Effector CD8-positive, alpha-beta T cell (primary cell): Measurements from ENCODE around the gene PMEL.
"Not testable (repeated sequence)": the region's sequence is repeated elsewhere in the genome, so short reads cannot be mapped to it uniquely, and the experiment has no call there.

Source experiments
- DNase-seq: peaks from one replicate; lab custom pipeline; 2025; lab: John Stamatoyannopoulos, UW
- total RNA-seq, 4 experiments: gene quantifications; one replicate each; lab custom pipeline; 2026; lab: John Stamatoyannopoulos, UW

Gene PMEL
- 0 to 0.91 (median 0.28) reads per million in 4 experiments for total RNA-seq

- no peak for DNase-seq
Measured at GRCh38 chr12:55965941-55966407, at the start of gene PMEL. Gene PMEL (minus strand): TSS chr12:55966042. CDS start chr12:55966011, 31 bp downstream.

GRCh38 chr12:56014205-56014604 lies 48.4 kb upstream of the PMEL start:
- DNase-seq: no peak

- DNase-seq: no peak
Measured at GRCh38 chr12:56013482-56013881, 47.6 kb upstream of the PMEL start.

GRCh38 chr12:56011509-56012090 lies 45.8 kb upstream of the PMEL start:
- DNase-seq: no peak

- DNase-seq: no peak
Measured at GRCh38 chr12:56010111-56010570, 44.3 kb upstream of the PMEL start.

GRCh38 chr12:56007564-56008559 lies 42.0 kb upstream of the PMEL start:
- peak; percentile 76 for DNase-seq

GRCh38 chr12:56004211-56004610 lies 38.4 kb upstream of the PMEL start:
- DNase-seq: no peak

GRCh38 chr12:56003376-56003775 lies 37.5 kb upstream of the PMEL start:
- not testable (repeated sequence) for DNase-seq

GRCh38 chr12:56001487-56002100 lies 35.8 kb upstream of the PMEL start:
- no peak for DNase-seq

GRCh38 chr12:55999999-56000540 lies 34.2 kb upstream of the PMEL start:
- DNase-seq: not testable (repeated sequence)

GRCh38 chr12:55999522-55999921 lies 33.7 kb upstream of the PMEL start:
- DNase-seq: not testable (repeated sequence)

- no peak for DNase-seq
Measured at GRCh38 chr12:55997535-55997859, 31.7 kb upstream of the PMEL start.

- DNase-seq: no peak
Measured at GRCh38 chr12:55996715-55997534, 31.1 kb upstream of the PMEL start, which contains the start of gene SUOX. Gene SUOX (plus strand): TSS chr12:55997276. CDS start chr12:56002222, 4,946 bp downstream.

- DNase-seq: peak; percentile 48
Measured at GRCh38 chr12:55996201-55996714, 30.4 kb upstream of the PMEL start.

GRCh38 chr12:55995366-55995765 lies 29.5 kb upstream of the PMEL start:
- no peak for DNase-seq

GRCh38 chr12:55993230-55993853 lies 27.5 kb upstream of the PMEL start:
- no peak for DNase-seq

- DNase-seq: no peak
Measured at GRCh38 chr12:55991110-55991509, 25.3 kb upstream of the PMEL start.

- DNase-seq: not testable (repeated sequence)
Measured at GRCh38 chr12:55985976-55986375, 20.1 kb upstream of the PMEL start.

GRCh38 chr12:55985341-55985740 lies 19.5 kb upstream of the PMEL start:
- DNase-seq: no peak

- no peak for DNase-seq
Measured at GRCh38 chr12:55984861-55985260, 19.0 kb upstream of the PMEL start.
